ENCODE results near the gene CEBPG.
A peak's percentile ranks its signal among the peaks of the same experiment; 100 is the strongest.

The CEBPG gene

DNA sequence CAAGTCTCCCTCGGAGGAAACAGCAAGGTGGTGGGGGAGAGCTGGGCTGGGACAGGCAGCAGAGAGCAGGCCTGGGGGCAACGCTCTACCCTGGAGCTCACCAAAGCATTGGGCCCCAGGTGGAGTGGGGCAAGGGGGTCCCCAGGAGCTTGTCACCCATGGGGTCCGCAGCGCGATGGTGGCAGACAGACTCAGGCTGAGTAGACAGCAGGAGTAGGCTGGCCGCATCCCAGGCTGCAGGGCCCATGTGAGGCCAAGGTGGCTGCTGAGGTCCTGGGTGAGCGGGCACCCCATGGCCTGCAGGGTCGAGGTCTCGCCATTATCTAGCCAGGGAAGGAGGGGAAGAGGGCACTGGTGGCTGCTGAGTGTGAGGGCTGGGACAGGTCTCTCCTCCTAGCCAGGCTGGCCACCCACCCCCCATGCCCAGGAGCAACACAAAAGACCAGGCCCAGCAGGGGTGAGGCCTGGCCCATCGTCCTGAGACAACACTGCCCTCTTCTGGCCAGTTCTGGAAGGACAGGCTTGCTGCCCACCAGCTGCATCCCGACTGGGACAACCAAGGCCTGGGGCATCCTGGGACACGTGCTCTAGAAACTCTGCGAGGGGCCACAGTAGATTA, 33.1 kb downstream of the CEBPG start:
- DNase-seq (ENCODE audit: low read depth): peak; percentile 56

DNA sequence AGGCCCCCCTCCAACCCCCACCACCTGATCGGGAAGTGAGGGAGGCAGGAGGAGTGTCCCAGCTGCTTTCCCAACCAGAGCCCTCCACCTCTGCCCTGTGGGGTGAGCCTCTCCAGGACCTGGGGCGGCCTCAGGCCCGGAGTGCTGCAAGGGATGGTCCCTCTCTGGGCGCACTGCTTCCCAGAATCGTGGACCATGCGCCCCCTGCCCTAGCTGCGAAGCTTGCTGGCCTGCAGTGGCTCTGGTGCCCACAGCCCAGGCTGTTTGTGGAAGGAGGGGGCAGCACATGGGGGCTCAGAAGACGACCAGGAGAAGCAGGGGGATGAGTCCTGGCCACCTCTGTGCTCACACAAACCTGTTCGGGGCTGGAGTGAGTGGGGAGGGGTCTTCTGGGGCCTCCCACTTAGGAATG, 33.6 kb downstream of the CEBPG start:
- DNase-seq (ENCODE audit: low read depth): no peak

DNA sequence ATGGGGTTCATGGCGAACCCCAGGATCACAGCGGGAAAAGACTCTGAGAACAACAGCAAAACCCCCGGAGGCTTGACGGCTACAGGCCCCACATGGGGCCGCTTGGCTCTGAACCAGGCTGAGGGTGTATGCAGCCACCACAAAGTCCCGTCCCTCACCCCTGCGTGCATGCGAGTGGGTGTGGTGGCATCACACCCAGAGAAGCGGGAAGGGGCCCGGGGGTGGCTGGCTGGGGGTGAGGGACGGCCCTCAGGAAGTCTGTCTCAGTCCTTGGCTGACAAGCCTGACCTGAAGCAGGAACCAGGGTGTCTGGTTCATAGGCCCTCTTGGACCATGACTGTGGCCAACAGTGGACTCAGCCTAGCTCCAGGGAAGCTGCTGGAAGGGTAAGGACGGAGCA, 34.2 kb downstream of the CEBPG start:
- no peak for DNase-seq (ENCODE audit: low read depth)

DNA sequence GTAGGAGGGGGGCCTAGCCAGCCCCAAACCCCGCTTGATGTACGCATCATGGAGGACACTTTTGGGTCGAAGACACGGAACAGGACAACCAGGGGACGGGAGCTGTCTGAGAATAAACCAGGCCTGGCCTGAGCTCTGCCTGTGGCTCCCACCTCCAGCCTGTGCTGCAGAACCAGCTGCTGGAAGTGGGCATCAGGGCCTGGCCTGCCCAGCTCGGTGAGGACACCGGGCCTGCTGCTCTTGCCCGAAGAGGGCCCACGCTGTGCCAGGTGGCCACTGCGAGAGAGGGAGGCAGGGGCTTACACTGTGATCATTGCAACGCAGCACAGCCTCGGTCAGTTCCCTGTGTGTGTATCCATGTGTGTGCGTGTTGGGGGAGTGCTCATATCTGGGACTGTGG, 34.6 kb downstream of the CEBPG start:
- no peak for DNase-seq (ENCODE audit: low read depth)

DNA sequence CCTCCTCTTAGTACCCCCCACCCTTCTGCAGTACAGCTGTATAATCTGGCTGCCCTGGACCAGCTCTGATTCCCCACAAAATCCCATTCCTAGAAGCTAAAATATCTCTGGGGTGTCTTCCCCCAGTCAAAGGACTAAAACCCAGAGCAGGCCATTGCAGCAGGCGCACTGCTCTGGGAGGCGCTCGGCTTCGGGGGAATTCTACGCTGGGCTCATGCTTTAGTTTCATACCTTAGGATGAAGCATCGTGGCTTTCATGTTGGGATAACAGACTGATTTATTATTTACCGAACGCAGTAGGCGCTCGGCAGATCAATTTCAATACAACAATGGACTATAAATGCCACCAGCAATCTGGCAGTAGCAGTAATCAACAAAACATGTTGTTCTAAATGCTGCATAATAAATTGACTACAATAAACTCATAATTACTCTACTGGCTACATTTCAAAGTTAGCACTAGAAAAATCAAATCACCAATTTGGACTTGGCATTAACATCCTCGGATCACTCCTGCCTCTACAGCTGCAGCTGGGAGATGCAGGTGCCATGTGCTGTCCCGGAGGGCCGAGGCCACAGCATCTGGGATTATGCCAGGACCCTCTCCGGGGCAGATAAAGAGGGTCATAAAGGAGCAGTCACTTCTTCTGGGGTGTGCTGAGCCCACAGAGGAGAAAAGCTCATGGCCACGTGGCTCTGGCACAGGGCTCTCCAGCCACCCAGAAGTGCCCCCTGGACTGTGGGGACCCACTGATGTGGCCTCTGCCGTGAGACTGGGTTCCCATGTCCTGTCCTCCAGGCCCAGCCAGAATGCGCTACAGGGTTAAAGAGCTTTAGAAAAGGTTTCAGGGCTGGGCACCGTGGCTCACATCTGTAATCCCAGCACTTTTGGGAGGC, 35.3 kb downstream of the CEBPG start:
- no peak for DNase-seq (ENCODE audit: low read depth)

DNA sequence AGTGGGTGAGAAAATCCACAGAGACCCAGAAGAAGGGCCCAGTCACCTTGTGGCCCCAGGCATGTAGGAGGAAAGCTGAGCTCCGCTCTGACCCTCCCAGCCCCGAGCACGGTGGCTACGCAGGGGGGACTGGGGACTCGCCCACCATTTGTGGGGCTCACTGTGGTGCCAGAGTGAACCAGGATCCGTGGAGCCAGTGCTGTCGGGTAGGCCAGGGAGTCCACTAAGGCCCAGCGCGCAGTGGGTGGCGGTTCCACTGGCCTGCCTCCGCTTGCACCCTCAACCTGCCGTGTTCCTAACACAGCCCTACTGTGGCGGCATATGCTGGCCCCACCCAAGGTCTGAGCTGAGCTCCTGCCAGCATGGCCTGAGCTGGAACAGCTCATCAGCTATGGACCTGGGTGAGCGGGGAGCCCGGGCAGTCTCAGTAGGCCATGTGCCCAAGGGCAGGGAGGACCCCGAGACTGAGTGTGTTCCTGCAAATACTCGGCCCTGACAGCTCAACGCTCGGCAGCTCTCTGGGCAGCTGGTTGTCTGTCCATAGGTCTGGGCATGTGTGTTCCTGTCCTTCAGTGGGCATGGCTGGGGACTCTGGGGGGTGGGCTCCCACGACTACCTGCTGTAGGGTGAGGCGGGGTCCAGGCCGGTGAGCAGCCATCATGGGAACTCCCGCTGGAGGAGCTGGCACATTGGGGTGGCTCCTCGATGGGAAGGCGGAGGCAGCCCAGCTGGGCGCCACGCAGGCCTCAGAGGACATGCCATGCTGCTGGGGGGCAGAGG, 36.6 kb downstream of the CEBPG start:
- no peak for DNase-seq (ENCODE audit: low read depth)

DNA sequence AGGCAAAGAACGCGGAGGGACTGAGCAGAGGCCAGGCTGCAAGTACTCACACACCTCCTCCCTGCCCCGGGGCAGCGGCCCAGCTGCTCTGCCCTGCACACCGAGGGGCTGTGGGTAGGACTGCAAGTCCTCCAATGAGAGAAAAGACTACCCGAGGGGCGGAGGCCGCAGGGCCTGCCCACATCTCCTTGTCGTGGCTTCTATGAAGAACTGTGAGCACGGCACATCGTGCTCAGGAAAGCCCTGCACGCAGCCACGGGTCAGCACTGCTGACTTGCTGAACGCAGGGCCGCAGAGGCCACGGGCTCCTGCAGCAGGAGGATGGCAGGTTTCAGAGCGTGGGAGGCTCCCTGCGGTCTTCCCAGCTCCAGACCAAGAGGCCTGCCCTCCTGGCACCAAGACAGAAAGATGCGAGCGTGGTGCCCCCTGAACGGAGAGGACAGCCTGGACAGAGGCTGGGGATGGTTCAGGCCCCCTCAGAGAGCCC, 37.4 kb downstream of the CEBPG start:
- no peak for DNase-seq (ENCODE audit: low read depth)

DNA sequence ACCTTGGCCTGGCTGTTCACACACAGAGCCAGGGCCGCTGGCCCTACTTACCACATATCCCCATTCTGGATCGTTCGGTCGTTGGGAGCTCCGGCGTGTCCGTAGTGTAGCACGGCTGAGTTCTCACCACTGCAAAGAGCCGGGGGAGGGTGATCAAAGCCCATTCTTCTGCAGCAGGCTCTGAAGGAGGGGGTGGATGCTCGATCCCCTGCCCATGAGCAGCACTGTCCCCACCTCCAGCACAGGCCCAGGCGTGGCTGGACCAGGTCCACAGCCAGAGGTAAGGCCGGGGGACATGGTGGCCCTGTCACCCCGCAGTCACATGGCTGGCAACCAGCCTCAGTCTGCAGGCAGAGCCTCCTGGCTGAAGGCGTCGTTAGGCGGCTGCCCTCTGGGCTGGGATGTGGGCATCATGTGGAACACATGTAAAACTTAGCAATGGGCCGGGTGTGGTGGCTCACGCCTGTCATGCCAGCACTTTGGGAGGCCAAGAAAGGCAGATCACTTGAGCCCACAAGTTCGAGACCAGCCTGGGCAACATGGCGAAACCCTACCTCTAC, 38.2 kb downstream of the CEBPG start:
- DNase-seq (ENCODE audit: low read depth): no peak

DNA sequence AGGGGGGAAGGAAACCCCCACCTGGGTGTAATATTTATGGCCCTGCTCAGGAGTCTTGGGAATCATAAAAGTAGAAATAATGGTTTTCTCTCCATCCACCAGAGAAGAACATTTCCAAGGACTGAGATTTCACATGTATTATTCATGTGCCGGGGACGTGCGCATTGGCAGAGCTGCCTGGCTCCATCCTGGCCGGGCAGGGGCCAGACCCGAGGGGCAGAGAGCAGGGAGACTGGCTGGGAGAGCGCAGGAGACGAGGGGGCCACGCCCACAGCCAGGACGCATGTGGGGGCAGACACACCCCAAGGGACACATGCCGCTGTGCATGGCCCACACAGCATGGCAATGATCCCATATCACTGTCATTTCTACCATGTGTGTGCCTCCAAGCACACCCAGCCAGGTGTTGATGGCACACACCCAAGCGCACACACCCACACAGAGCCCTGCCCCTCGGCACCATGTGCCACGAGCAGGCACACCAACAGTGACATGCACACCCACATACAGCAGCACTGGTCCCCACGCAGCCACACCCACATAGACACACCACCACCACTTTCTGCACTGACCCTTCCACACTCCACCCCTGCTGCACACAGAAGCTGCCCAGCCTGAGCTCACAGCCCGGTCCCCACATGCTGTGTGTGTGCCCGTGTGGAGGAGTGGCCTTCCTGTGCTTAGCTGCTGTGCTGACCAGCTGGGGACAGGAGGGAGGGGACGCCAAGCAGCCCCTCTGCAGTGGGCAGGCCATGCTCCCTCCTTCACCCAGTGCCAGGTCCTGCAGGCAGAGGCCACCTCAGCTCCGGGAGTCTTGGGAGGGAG, 39.3 kb downstream of the CEBPG start:
- DNase-seq (ENCODE audit: low read depth): no peak

DNA sequence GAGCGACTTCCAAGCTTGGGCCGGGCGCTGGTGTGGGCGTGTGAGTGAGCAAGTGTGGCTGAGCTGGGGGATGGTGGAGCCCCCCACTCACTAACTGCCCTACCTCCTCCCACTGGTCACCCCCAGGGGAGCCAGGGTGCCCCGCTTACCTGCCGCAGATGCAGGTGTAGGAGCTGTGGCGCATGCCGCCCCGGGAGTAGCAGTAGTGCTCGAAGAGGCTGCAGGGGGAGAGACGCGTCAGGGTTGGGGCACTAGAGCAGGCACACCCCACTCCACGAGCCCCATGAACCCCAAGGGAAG, 39.9 kb downstream of the CEBPG start:
- DNase-seq (ENCODE audit: low read depth): no peak

DNA sequence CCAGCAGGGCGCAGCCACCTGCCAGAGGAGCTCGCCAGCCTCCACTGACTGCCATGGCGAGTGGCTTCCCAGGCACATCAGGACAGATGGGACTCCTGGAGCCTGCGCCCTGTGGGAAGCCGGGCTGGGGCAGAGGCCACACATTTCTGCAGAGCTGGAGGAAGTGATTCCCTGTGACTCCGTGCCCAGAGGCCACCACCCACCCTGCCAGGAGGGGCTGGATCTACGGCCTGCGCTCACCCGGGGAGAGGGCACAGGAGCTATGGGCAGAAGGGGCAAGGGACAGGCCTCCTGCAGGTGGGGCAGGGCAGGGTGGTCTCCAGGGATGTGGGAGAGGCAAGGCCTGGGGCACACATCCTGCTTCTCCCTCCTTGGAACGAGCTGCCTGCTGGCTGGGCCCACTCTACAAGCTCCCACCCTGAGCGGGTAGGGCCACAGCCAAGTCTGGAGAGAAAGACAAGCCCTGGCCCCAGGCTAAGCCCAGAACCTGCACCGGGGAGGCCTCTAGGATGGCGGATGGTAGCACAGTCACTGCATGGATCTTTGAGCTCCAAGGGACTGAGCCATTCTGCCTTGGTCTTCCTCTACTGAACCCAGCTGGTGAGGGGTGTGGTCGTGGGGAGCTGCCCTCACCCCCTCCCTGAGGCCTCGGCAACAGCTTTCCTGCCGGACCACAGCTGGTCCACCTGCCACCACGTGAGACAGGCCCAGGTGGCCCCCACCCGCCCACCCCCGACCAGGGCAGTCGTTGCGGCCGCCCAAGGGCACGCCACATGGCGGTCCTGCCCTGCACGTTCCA, 40.6 kb downstream of the CEBPG start:
- no peak for DNase-seq (ENCODE audit: low read depth)

DNA sequence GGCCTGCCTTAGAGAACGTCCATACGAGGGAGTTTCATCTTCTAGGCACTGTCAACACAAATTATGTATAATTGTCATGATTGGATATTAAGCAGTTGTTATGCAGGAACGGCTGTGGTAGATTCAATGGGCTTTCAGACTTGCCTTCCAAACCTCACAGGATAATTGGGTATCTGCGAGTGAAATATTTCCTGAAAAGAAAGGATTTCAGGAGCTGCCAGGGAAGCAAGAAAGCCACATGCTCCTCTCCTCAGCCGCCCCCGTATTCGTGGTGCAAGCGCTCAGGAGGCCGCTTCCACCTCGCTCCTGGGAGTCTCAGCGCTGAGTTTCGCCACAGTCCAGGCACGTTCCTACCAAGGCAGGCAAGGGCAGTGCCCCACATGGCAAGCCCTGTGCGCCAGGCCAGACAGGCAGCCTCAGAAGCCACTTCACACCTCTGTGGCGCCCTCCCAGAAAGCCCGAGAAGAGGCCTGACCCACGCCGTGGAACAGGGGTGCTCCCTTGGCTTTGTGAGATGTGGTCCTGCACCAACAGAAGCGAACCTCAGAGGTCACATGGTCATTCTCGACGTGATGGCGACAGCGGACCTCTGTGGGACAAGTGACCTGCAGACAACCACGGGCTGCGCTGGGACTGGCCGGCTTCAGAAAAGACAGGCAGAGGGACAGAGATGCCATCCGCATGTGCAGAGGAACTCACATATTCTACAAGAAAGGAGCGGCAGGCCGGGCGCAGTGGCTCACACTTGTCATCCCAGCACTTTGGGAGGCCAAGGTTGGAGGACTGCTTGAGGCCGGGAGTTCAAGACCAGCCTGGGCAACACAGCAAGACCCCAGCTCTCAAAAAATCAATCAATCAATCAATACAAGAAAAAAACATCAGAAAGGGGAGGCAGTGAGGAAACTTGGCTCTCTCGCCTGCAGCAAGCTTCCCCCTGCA, 41.4 kb downstream of the CEBPG start:
- DNase-seq (ENCODE audit: low read depth): no peak

DNA sequence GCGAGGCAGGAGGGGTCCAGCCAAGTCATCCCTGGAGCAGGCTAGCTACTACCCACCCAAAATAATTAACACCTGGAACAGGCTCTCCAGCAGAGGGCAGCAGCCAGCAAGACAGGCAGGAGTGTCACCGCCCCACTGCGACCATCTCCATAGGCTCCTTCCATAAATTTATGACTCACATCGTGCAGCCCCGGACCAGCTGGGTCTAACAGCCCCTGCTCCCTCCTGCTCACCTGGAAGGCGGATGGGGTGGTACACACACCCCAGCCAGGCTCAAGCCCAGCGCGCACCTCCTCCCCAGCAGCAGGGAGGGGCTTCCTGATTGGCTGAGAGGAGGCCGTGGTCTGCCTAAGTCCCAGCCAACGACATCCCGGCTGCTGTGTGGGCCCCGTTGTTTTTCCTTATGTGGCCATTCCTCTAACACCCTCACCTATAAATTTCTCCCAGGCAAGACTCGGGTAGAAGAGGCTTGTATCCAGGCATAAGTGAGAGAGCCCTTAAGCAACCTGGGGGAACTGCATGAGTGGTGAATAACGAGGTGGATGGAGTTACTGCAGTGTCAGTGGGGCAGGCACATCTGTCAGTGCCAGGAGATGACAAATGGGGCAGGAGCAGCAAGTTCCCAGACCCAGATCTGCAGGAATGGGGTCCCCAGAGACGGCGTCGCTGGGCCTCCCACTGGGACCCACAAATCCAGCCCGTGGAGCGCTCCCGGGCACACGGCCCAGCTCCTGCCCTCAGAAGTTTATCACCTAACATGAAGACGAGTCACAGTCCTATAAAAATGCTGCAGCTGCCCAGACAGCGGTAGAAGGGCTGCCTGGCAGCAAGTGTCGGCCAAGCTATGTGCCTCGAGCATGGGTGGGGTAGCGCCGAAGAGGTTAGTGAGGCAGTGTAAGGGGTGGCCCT, 43.1 kb downstream of the CEBPG start:
- DNase-seq (ENCODE audit: low read depth): peak; percentile 66

DNA sequence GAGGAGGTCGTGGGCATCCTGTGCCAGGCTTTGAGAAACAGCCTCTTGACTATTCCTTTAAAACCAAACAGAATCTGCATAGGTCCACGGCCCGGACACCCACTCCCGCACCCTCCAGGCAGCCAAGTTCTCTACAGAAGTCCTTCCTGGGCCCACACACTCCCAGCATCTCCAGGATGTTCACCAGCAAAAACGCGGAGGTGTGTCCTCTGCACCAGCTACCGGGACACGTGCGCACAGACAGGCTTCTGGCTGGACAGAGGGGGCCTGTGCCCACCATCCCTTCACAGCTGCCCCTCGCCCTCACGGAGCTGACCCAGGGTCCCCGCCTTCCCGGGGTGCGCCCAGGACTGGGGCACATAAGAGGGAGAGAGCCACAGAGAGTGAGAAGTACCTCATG, 44.2 kb downstream of the CEBPG start:
- no peak for DNase-seq (ENCODE audit: low read depth)

DNA sequence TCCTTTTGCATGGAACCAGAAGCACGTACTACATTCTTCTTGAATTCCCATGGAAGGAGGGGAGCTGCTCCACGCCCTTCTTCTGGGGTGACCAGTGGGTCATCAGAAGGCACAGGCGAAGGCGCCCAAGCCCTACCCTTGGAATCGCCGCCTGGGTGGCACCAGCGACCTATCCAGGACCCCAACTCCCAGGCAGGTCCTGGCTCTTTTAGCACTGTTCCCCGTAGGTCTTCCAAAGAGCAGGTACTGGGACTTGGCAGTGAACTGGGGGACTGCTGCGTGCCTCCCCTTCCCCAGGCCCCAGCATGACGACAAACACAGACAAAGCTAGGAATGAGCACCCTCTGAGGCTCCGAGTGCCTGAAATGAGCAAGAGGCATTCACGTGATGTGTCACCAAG, 45.0 kb downstream of the CEBPG start:
- no peak for DNase-seq (ENCODE audit: low read depth)

DNA sequence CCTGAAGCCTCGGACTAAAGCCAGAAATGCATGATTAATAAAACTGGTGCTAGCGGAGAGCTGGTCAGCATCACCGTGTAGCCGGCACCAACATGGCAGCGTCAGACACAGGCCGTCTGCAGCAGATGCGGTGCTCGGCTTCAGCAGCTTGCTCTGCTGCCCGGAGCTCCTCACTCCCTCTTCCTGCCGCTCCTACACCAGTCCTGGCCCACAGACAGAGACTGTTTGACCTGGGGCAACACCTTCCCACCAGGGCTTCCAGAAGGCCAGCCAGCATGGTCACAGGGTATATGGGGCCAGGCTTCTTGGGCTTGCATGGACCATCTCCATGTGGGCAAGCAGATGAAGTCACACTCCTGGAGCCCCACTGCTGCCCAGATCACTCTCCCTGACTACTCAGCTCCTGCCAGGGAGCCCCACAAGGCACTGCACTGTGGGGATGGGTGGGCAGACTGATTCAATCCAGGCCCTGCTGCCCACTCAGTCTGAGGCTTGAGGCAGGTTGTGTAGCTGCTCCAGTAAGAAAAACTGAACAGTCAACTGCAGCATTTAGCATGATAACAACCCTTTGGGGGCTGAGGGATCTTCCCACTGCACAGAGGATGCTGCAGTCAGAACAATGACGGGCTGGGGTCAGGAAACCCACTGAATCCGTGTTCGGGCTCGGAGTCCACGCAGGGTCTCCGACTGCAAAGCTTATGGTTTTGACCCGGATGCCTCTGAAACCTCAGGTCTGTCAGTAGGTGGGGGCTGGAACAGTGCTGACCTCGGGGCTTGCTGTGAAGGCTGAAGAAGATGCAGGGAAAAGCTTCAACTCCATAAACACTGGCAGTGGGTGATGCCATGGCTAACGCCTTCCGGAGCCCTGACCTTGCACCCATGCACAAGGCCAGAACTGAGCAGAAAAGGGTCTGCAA, 45.6 kb downstream of the CEBPG start:
- no peak for DNase-seq (ENCODE audit: low read depth)

DNA sequence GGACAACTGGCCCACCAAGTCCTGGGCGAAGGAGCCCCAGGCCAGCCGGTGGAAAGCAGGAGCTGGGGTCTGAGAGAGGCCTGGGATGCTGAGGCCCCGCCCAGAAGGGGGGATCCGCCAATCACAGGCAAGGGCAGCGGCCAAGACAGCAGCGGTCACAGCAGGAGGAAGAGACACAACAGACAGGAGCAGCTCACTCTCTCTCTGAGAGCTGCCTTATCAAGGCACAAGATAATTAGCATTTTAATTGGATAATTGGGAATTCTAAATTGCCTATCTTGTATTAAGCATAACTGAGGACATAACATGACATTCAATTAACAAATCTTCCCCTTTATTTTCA, 46.2 kb downstream of the CEBPG start:
- DNase-seq (ENCODE audit: low read depth): no peak

DNA sequence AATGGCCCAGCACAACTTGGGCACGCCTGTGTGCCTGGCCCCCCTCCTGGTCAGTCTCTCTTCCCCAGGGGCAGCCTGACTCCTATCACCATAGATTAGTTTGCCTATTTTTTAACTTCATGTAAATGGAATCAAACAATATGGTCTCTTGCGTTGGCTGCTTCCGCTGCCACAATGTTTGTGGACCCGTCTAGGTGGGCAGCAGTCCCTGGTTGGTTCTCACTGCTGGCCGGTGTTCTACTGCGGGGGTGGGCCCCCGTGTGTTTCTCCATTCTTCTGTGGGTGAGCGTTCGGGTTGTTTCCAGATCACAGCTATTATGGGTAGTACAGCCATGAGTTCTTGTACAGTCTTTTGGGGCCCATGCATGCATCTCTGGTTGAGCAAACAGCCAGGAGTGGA, 47.3 kb downstream of the CEBPG start:
- DNase-seq (ENCODE audit: low read depth): no peak
